Upper lobe of left lung (tissue), 6 donors: Measurements from ENCODE around the gene SMAD3. TPM values are rescaled to one million over a fixed set of nuclear protein-coding genes. Genes with fewer than 3 reads are reported as not detected.

Experiments used
- ATAC-seq, 2 donors: fragments of 200-7000 bp; cut with Tn5 transposase; one replicate each; pipeline ENCODE4 v1.9.1; 2022; ENCODE audit warnings: mild to moderate bottlenecking in 2 of 2, moderate library complexity in 2 of 2; ENCODE audit not compliant: low FRiP score in 2 of 2
- DNase-seq, 2 donors: peaks; one replicate each; pipeline ENCODE4 v3.0.0-alpha.2; 2019 to 2020
- H3K27ac ChIP-seq, 4 donors: fragments of 200-600 bp; sonication (generic); one replicate each; pipeline ENCODE4 v1.5.1; 2016 to 2019
- H3K27me3 ChIP-seq, 4 donors: fragments of 200-600 bp; sonication (generic); one replicate each; pipeline ENCODE4 v1.5.1; 2017 to 2019
- H3K36me3 ChIP-seq, 4 donors: fragments of 200-600 bp; sonication (generic); one replicate each; pipeline ENCODE4 v1.5.1; 2016 to 2019
- H3K4me1 ChIP-seq, 4 donors: fragments of 200-600 bp; sonication (generic); one replicate each; pipeline ENCODE4 v1.5.1; 2018 to 2019
- H3K4me3 ChIP-seq, 4 donors: fragments of 200-600 bp; sonication (generic); one replicate each; pipeline ENCODE4 v1.5.1; 2017 to 2019; ENCODE audit warnings: mild to moderate bottlenecking in 2 of 4, moderate library complexity in 1 of 4
- H3K9me3 ChIP-seq, 4 donors: fragments of 200-600 bp; sonication (generic); one replicate each; pipeline ENCODE4 v1.5.1; 2018 to 2019
- EP300 ChIP-seq, 4 donors: sonication (generic); formaldehyde crosslinking; IDR thresholded peaks; one replicate each; pipeline ENCODE4 v1.5.1; 2017; ENCODE audit warnings: antibody characterized with exemption in 4 of 4, control low read depth in 2 of 4
- POLR2A ChIP-seq, 4 donors: fragments of 450-650 bp; IDR thresholded peaks; one replicate each; pipeline ENCODE4 v1.5.1; 2016 to 2017; ENCODE audit warnings: antibody characterized with exemption in 4 of 4, mild to moderate bottlenecking in 2 of 4
- POLR2AphosphoS5 ChIP-seq, 2 donors: sonication (generic); formaldehyde crosslinking; IDR thresholded peaks; one replicate each; pipeline ENCODE4 v1.5.1; 2017; ENCODE audit warnings: antibody characterized with exemption in 2 of 2
- WGBS, 2 donors: methylation state at CpG; one replicate each; pipeline ENCODE4 v1.1.5; 2017 to 2018; 5-methylcytosine and 5-hydroxymethylcytosine counted together
- total RNA-seq, 6 donors: library from RNA; depleted of rRNA in 4 of 6; stranded (reverse); fragments of >200 nt in 4 of 6; gene quantifications; one replicate each; pipeline versions ENCODE4 v1.1.0 to v1.2.1, GENCODE V29; 2016 to 2021
- TF ChIP-seq, protein P1 (sequence below), 6 experiments: fragments of 450-650 bp in 4 of 6; fragments of 200-600 bp in 2 of 6; sonication (generic) in 2 of 6; IDR thresholded peaks; one replicate each; pipeline ENCODE4 v1.5.1; 2016 to 2019; ENCODE audit warnings: antibody characterized with exemption in 6 of 6
- donor health status: DM: no; HTN: no; CAD: no; lungs with moderate emphysema.
- donor health status: DM: no; HTN: yes; CAD: no; lungs with severe emphysema.

The SMAD3 gene
- total RNA-seq, 6 donors from 2014 or later: 31.7 to 44.5 (median 36.3) TPM

DNA sequence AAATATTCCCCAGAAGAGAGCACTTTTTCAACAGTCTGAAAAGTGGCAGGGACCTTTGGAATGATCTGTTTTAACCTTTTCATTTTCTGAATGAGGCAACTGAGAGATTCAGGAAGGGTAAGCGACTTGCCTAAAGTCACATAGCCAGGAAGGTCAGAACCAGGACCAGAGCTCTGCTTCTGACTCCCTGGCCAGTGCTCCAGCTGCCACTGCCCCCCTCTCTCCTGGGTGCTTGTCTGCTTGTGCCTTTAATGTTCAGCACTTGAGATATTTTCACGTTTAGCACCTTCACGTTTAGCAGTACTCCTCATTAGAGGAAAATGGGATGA is 68.3 kb downstream of the SMAD3 start:
- ATAC-seq (no peak), DNase-seq (no peak)
- Histone ChIP-seq H3K36me3 (no peaks in the 10 kb centered on the region), H3K27me3 (no peaks in the 10 kb centered on the region), H3K4me1 (peaks cover 64 to 70% (median 67%) of the 10 kb centered on the region in 4 donors), H3K27ac (peak overlapping the region; percentile 75 to 86 (median 82)), H3K4me3 (no peak overlapping the region), H3K9me3 (no peaks in the 10 kb centered on the region)
- TF ChIP-seq POLR2AphosphoS5 (IDR thresholded peaks at IDR 0.05): no peak
- TF ChIP-seq, protein P1, sequence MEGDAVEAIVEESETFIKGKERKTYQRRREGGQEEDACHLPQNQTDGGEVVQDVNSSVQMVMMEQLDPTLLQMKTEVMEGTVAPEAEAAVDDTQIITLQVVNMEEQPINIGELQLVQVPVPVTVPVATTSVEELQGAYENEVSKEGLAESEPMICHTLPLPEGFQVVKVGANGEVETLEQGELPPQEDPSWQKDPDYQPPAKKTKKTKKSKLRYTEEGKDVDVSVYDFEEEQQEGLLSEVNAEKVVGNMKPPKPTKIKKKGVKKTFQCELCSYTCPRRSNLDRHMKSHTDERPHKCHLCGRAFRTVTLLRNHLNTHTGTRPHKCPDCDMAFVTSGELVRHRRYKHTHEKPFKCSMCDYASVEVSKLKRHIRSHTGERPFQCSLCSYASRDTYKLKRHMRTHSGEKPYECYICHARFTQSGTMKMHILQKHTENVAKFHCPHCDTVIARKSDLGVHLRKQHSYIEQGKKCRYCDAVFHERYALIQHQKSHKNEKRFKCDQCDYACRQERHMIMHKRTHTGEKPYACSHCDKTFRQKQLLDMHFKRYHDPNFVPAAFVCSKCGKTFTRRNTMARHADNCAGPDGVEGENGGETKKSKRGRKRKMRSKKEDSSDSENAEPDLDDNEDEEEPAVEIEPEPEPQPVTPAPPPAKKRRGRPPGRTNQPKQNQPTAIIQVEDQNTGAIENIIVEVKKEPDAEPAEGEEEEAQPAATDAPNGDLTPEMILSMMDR (IDR thresholded peaks at IDR 0.05): no peak
- TF ChIP-seq EP300 (IDR thresholded peaks at IDR 0.05): no peak
- no peak for TF ChIP-seq POLR2A (IDR thresholded peaks at IDR 0.05)
- WGBS, 2 donors: 59 to 72% methylated on average over 3 of the region's 3 CpGs

DNA sequence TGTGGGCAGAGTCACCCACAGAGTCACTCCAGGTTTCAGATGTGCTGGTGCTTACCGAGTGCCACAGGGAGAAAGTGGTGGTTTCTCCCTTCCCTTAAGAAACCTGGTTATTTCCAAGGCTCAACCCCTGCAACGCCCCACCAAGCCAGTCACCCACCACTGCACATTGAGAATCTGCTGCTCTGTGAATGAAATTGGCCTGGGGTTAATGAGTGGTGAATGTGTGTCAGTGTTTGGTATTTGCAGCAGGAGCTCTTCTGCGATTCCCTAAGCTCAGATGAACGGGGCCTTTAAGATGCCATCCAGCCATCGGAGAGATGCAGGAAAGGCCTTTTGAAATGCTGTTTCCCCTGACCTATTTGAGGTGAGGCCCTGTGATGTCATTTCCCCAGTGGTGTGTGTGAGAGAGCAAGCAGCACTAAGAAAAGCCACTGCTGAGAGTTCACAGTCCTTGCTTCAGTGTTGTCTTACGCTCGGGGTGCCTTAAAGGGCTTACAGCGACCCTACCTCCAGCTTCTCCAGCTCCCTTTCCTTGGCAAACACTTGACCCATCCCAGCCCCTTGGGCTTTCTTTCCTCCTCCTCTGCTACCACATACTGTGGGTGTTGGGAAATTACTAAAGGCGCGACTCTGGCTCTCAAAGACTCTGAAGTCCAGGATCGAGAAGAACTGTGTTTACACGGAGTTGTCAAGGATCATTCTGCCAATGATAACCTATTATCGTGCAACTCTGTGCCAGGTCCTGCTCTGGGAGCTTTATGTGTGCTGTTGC is 68.9 kb downstream of the SMAD3 start:
- 30 to 31% methylated on average over 7 to 13 of the region's 13 CpGs for WGBS, 2 donors

DNA sequence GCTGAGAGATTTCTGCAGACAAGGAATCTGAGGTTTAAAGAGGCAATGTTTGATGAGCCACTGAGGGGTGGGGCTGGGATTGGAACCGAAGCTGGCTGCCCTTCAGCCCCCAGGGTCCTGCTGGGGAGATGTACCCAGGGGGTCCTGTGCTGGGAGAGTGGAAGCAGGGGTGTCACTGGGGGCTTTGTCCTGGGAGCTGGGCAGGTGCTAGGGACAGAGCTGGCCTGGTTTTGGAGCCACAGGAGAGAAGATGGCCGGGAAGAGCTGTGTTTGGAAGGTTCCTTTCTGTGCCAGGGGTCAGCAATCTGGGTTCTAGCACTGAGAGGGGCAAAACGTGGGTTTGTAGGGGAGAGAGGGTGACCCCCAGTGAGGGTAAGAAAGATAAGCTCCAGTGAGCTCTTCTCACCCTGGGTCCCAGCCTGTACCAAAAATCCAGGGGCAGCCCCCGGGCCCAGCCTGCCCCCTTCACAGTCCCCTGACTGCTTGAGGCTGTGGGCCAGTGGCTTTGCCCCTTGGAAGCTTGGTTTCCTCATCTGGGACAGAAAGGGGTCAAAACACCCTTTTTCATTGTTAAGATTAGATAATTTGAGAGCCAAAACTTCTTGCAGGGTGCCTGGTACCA is 69.6 kb downstream of the SMAD3 start:
- Histone ChIP-seq H3K9me3 (no peaks in the 10 kb centered on the region), H3K27me3 (no peaks in the 10 kb centered on the region), H3K36me3 (no peaks in the 10 kb centered on the region), H3K4me1 (peaks cover 71 to 79% (median 75%) of the 10 kb centered on the region in 4 donors), H3K27ac (peak overlapping the region; percentile 75 to 86 (median 82)), H3K4me3 (no peak overlapping the region)
- ATAC-seq (peak in 1 of 2 donors; percentile 4), DNase-seq (no peak)
- no peak for TF ChIP-seq EP300 (IDR thresholded peaks at IDR 0.05)
- WGBS, 2 donors: 46 to 68% methylated on average over 4 of the region's 4 CpGs

More for the DNA sequence above, 68.9 kb downstream of the SMAD3 start:
- peaks cover 69 to 74% (median 71%) of the 10 kb centered on the region in 4 donors for H3K4me1 ChIP-seq
- TF ChIP-seq POLR2AphosphoS5 (IDR thresholded peaks at IDR 0.05) (peak in 1 of 2 donors; percentile 49), POLR2A (IDR thresholded peaks at IDR 0.05) (peak in 1 of 4 donors; percentile 30)
- TF ChIP-seq, protein P1 (IDR thresholded peaks at IDR 0.05): no peak
- no peaks in the 10 kb centered on the region for H3K36me3 ChIP-seq
- ATAC-seq (peak; percentile 46 to 67), DNase-seq (peak in 1 of 2 donors; percentile 67)
- H3K9me3 ChIP-seq: no peaks in the 10 kb centered on the region
- H3K27me3 ChIP-seq: no peaks in the 10 kb centered on the region
- no peak overlapping the region for H3K4me3 ChIP-seq
- peak overlapping the region; percentile 75 to 86 (median 82) for H3K27ac ChIP-seq

DNA sequence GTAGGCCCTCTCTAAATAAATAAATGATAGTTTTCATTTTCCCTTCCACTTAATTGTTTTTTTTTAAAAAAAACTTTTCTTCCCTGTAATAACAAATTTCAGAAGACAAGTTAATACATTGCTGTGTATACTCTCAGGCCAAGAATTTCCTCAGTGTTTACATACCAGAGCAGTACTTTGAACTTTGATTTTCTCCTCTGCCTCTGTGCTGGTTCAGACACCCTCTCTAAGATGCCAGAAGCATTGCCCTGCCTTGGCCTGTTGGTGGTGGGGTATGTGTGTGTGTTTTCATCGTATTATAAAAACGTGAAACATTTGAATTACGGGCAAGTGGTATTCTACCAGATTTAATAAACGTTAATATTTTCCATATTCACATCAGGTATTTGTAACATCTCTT is 70.1 kb downstream of the SMAD3 start:
- DNase-seq: peak in 1 of 2 donors; percentile 20
- TF ChIP-seq POLR2A (IDR thresholded peaks at IDR 0.05) (no peak), POLR2AphosphoS5 (IDR thresholded peaks at IDR 0.05) (peak in 1 of 2 donors; percentile 13)
- ATAC-seq: peak; percentile 31 to 56
- H3K4me3 ChIP-seq: no peak overlapping the region
- H3K9me3 ChIP-seq: no peaks in the 10 kb centered on the region
- peaks cover 73 to 85% (median 79%) of the 10 kb centered on the region in 4 donors for H3K4me1 ChIP-seq
- peak overlapping the region; percentile 75 to 86 (median 82) for H3K27ac ChIP-seq
- no peaks in the 10 kb centered on the region for H3K27me3 ChIP-seq
- no peaks in the 10 kb centered on the region for H3K36me3 ChIP-seq
- 45 to 56% methylated on average over 4 of the region's 4 CpGs for WGBS, 2 donors

DNA sequence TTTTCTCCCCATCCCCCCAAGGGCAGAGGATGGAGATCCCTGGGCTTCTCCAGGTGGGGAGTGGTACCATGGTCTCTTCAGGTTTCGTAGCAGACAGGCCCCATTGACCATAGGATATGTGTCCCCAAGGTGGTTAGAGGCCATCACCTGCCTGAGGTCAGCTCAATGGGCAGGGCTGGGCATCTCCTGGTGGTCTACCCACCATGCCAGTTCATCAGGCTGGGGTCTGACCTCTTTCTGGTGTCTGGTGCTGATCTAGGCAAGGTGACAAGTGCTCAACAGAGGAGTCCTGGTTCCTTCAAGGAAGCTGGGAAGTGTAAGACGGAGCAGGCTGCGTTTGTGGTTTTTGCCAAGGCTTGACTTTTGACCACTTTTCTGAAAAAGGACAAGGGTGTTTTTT is 71.4 kb downstream of the SMAD3 start:
- ATAC-seq: no peak
- peak in 1 of 2 donors; percentile 14 for DNase-seq
- Histone ChIP-seq H3K27me3 (no peaks in the 10 kb centered on the region), H3K27ac (peak overlapping the region; percentile 11 to 84 (median 40)), H3K4me3 (no peak overlapping the region), H3K4me1 (peaks cover 71 to 85% (median 76%) of the 10 kb centered on the region in 4 donors), H3K36me3 (no peaks in the 10 kb centered on the region), H3K9me3 (no peaks in the 10 kb centered on the region)
- TF ChIP-seq POLR2AphosphoS5 (IDR thresholded peaks at IDR 0.05) (no peak), POLR2A (IDR thresholded peaks at IDR 0.05) (no peak), EP300 (IDR thresholded peaks at IDR 0.05) (no peak)
- TF ChIP-seq, protein P1 (IDR thresholded peaks at IDR 0.05): no peak
- WGBS, 2 donors: 70 to 81% methylated on average over 3 of the region's 3 CpGs
